ENCODE results near the gene CNPY3.

DNA sequence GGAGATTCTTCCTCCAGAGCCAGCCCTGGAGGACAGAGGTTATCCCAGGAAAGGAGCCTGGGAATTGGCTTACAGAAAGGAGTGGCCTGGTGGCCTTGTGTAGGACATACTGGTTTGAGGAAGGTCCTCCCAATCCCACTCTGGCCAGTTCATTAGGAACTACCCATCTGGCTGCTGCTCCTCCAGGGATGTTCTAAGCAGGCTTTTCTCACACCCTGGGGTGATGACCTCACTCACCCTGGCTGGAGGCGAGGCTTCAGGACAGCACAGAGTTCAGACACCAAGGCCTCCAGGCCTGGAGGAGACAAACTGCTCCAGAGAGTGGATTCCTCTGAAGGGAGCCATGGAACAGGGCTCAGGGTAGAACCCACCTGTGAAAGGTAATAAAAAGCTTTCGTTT lies 40.2 kb downstream of the CNPY3 start:
- TF ChIP-seq POLR2AphosphoS5 (IDR thresholded peaks at IDR 0.05; ENCODE audit: low read depth, low read length), result no peak
- no peak for TF ChIP-seq TAF1 (IDR thresholded peaks at IDR 0.05; ENCODE audit: low read depth, low read length)
- no peak for TF ChIP-seq PAX5 (IDR thresholded peaks at IDR 0.05; ENCODE audit: insufficient read depth, low read length, severe bottlenecking)
